KBM-7 (cell line): ENCODE measurements around the gene MARCHF9.
A peak's percentile ranks its signal among the peaks of the same experiment; 100 is the strongest.

Experiments
- DNase-seq: peaks from one replicate; pipeline ENCODE4 v3.0.0-alpha.2; 2015
- in situ Hi-C: fragments of 300-500 bp; cut with MboI; formaldehyde crosslinking; loops from 2 replicates; pipeline ENCODE4 v1.14.3; 2020; ENCODE audit warnings: low sequenced_read_pairs, low pct_unique_long_range_greater_than_20kb, mixed read lengths

MARCHF9 gene

DNA sequence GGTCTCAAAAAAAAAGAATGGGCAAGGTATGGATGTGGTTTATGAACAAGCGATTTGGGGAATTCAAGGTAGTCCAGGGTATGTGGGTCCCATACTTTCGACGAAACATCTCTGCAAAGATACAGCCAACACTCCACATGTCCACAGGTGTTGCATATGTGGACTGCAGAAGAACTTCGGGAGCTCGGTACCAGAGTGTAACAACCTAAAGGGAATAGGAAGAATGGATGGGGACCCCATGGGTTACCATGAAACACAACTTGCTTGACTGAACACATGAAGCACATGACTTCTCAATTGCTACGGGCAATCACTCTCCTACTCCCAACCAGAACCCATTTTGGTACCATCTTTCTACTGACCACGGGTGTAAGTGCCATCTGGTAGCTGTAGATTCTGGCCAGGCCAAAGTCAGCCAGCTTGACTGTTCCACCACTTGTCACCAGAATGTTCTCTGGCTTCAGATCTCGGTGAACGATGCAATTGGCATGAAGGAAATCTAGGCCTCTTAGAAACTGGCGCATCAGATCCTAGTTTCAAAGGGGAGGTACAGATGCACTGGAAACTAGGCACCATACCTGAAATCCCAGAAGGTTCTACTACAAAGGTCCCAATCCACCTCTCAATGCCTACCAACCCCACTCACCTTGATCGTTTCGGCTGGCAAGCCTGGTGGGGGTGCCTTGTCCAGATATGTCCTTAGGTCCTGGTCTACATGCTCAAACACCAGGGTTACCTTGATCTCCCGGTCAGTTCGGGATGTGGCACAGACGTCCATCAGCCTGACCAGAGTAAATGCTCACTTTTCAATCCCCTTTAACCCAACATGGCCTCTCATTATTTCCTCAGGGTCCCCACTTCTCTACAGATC lies 4.1 kb upstream of the MARCHF9 start:
- DNase-seq: no peak
- in situ Hi-C loops: no loop called here

- DNase-seq: no peak
- in situ Hi-C loops: no loop called here
These were observed 3.5 kb upstream of the MARCHF9 start for GRCh38 chr12:57751432-57751787.

DNA sequence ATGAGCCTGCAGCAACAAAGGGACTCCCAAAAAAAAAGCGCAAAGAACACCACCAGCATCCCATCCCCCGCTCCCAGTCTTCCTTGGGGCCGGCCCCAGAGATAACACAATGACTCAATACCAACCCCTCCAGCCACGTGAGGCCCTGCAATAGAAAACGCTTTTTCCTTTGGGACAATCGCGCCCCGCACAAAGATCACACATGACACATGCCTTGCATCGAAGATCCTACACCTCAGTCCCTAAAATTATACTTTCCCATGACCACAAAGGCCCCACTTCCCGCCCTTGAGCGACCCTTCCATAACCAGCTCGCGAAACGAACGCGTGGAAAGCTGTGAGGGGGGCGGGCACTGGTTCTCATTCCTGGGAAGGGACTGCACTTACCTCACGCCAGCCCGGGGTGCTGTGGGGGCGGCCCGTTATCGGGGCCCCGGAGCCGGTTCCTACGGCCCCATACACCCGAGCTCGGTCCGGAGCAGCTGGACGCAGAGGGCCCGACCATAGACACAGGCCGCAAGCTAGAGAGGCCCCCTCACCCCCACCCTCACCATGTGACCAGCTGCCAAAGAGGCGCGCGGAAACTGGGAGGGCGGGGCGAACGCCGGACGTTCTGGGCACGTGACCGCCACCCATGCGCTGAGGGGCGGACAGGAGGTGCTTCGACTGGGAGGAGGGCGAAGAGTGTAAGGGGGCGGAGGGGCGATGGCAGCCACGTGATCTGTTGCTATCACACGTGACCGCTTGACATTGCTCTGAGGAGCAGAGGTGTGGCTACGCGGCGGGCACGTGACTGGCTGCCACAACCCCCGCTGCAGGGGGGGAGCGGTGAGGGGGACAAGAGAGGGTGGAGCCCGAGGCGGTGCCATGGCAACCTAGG lies 2.9 kb upstream of the MARCHF9 start, which contains the start of gene CDK4:
Gene CDK4 (minus strand): TSS at position 523 of the 880 bp plus-strand sequence. CDS start 593 bp downstream, outside the sequence.
- DNase-seq: peak; percentile 100
- in situ Hi-C loops: no loop called here

GRCh38 chr12:57752668-57753000 lies 2.3 kb upstream of the MARCHF9 start:
- in situ Hi-C loops: no loop called here
- no peak for DNase-seq

DNA sequence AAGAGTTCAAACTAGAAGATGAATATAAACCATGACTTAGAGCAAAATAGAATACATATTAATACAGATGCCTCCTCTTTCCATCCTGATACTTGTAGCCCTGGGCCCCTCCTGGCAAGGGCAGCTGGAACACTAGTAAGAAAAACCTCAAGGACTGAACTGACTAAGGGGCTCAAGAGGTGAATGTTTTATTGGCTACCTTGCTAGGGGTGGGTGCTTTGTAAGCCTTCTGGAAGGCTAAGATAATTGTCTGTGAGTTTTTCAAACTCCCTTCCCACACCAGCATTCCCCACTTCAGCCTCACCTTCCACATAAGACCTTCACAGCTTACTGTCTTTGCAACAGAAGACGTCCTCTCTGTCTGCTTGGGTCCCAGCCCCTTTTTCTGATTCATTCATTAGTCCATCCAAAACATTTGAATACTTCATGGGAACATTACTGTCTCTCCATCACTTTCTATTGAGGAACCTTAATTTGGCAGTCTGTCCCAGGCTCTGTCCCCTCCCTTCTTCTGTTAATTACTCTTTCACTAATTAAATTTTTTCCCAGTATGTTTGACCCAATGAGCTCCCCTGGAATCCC lies 1.1 kb upstream of the MARCHF9 start:
- in situ Hi-C loops: no loop called here
- no peak for DNase-seq

DNA sequence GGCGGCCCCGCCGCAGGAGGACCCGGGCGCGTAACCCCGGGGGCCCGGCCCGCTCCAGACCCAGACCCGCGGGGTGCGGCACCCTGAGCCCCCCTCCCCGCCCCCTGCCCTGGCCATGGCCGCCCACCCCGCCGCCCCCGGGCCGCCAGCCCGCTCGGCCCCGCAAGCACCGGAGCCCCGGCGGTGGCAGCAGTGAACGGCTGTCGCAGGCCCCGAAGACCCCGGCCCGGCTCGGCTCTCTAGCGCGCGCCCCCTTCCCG lies 221 bp downstream of the MARCHF9 start:
- in situ Hi-C loops: no loop called here
- DNase-seq: no peak

DNA sequence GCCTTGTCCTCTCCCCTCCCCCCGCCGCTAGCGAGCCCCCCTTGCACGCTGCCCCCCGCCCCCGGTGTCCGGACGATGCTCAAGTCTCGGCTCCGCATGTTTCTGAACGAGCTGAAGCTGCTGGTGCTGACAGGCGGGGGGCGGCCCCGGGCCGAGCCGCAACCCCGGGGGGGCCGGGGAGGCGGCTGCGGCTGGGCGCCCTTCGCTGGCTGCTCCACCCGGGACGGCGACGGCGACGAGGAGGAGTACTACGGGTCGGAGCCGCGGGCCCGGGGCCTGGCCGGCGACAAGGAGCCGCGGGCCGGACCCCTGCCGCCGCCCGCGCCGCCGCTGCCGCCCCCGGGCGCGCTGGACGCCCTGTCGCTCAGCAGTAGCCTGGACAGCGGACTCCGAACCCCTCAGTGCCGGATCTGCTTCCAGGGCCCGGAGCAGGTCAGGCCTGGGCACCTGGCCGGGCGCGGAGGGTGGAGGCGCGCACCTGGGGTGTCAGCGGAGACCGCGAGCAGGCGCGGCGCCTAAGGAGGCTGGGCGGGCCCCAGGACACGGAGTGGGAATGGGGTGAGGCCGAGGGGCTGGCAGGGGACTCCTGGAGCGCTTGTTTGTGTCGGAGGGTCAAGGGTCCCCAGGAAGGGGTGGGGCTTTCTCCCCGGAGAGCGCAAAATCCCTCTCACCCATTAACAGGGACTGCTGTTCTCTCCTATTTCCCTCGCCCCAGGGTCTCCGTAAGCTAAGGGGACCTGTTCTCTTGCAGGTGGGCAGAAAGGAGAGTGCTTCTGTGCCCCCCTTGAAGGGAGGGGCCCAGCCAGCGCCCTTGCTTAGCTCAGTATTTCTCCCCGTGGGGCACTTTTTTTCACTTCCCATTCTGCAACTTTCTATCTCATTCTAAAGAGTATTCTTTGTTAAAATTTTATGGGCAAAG lies 810 bp downstream of the MARCHF9 start:
- in situ Hi-C loops: no loop called here
- DNase-seq: no peak

DNA sequence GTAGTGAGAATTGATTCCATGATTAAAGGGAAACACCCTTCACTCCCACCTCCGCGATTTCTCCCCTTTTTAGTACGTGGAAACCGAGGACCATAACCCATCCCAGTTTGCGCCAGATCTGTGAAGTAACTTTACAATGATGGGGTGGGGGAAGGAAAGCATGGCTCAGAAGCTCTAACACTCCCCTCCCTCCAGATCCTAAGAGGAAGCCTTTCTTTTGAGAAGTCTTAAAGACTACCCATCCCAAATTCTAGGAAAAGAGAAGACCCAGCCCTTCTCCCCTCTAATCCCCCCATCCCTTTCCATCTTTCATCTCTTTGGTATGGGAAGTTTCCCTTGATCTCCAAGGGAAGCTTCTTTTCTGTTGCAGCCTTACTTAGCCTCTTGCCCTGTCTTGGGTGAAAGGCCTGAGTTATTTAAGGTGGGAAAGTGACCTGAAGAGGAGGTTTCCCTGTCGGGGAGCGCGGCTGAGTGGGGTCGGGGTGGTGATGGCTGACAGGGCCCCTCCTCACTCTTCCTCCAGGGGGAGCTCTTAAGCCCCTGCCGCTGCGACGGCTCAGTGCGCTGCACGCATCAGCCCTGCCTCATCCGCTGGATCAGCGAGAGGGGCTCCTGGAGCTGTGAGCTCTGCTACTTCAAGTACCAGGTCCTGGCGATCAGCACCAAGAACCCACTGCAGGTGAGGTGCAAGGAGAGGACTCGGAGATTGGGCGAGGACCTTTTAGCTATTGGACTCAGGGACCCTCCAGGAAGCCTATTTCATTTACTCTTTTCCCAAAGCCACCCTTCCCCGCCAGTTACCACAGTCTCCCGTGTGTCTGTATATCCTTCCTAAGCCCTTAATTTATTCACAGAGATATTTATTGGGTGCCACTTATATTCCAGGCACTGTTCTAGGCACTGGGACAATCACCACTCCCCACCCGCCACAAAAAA lies 1.8 kb downstream of the MARCHF9 start:
- DNase-seq: peak; percentile 79
- in situ Hi-C loops: no loop called here

GRCh38 chr12:57757771-57758170 lies 2.9 kb downstream of the MARCHF9 start:
- in situ Hi-C loops: no loop called here
- DNase-seq: no peak

DNA sequence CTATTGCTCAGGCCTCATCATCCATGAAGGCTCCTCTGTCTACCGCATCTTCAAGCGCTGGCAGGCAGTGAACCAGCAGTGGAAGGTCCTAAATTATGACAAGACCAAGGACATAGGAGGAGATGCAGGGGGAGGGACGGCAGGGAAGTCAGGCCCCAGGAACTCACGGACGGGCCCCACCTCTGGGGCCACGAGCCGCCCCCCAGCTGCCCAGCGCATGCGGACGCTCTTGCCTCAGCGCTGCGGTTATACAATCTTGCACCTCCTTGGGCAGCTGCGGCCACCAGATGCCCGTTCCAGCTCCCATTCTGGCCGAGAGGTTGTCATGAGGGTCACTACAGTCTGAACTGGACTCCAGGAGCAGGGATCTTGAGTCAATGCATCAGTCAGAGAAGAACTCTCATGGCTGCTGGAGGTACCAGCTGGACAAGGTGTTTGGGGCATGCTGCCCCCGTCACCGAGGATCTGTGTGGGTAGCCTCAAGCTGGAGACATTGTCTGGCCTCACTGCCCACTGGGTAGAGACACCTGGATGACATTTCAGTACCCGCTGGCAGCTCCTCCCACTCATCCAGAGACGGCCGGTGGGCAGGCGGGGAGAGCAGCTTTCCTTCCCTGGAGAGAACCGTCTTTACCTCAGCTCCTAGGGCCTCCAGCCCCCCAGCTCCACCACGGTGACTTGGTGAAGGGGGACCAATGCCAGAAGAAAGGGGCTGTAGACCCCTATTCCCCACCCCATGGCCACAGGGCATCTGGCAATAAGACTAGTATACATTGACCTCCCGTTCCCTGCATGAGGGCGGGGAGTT lies 3.9 kb downstream of the MARCHF9 start:
- DNase-seq: no peak

GRCh38 chr12:57759360-57759980 lies 4.6 kb downstream of the MARCHF9 start:
- peak; percentile 34 for DNase-seq
- in situ Hi-C loops: no loop called here

More for the DNA sequence above, 3.9 kb downstream of the MARCHF9 start:
- in situ Hi-C loops: no loop called here

DNA sequence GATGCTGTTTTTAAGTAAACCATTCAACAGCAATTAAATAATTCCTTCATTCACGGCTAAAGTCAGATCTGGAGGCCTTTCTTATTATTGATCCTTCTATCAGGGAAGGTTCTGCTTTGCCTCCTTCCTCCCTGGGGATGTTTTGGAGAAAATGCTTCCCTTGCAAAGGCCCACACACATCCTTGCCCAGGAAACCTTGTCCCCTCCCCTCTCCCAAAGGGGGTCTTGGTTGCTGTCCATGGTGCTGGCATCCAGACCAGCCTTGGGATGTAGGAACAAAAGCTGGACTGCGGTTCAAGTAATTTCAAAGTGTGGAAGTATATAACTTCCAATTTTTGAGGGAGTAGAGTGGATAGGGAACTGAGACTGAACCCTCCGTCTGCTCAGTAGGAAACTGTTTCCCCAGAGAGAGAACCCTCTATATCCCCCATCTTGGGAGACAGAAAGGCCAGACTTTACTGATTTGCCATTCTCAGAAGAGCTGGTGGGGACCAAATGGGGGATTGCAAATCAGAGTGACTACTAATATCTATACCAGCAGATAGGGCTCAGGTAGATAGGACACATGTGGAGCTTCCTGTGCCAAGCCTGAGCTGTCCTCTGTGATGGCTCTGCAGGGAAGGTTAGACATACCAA lies 5.6 kb downstream of the MARCHF9 start:
- in situ Hi-C loops: no loop called here
- no peak for DNase-seq

- DNase-seq: no peak
- in situ Hi-C loops: no loop called here
These were observed 6.6 kb downstream of the MARCHF9 start for GRCh38 chr12:57761391-57761998.

GRCh38 chr12:57762463-57762862 lies 7.6 kb downstream of the MARCHF9 start:
- DNase-seq: no peak
- in situ Hi-C loops: no loop called here

DNA sequence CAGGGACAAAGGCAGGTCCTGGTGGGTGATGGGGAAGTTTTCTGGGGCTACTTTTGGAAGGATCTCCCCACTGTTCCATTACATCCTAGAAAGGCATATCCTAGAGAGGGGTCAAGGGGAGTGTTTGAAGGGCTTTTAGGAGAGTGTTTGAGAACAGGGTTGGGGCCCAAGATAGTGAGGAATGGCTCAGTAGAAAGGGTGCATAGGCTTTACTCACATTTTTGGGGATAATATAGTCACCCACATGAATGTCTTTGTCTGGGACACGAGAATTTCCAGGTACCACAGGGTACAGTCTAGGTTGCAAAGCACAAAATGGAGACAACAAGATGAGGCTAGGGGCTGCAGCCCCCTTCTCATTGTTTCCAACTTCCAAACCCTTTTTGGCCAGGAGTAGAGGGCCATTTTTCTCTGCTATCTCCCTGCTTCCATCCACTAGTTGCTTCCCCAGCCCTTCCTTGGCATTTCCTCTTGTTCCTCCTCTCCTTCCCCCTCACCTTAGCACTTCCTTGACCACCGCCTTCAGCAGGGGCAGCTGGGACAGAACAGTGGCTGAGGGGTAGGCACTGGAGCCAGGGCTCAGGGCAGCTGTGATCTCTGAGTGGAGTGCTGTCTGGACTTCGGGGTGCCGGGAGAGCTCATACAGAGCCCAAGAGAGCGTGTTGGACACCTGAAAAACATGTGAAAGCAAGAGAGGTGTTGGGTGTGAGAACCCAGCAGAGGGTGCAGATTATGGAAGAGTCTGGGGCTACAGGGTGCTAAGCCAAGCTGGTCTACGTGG lies 9.2 kb downstream of the MARCHF9 start:
- in situ Hi-C loops: no loop called here
- no peak for DNase-seq

GRCh38 chr12:57764662-57765002 lies 9.7 kb downstream of the MARCHF9 start:
- in situ Hi-C loops: no loop called here

More at GRCh38 chr12:57764662-57765002, 9.7 kb downstream of the MARCHF9 start:
- DNase-seq: no peak
